Common myeloid progenitor, CD34-positive (primary cell): Measurements from ENCODE around the gene TSPAN2.
A peak's percentile ranks its signal among the peaks of the same experiment; 100 is the strongest.

Experiments used
- CTCF ChIA-PET: fragments of 350-600 bp; sonication (Branson Sonifier 250); formaldehyde crosslinking; loops from one replicate; lab custom pipeline; 2021; ENCODE audit warnings: antibody characterized with exemption; lab: Charles Lee
- POLR2A ChIA-PET: fragments of 350-600 bp; sonication (Branson Sonifier 250); formaldehyde crosslinking; loops from one replicate; lab custom pipeline; 2021; ENCODE audit warnings: antibody characterized with exemption; lab: Charles Lee
- DNase-seq, 3 donors: peaks; one replicate each; pipeline versions ENCODE4 v3.0.0 to v3.0.0-alpha.2; 2013
- H3K27ac ChIP-seq, 2 experiments: 1 replicate in 1 of 2; 2 replicates in 1 of 2; pipeline ENCODE4 v1.7.0; 2013; ENCODE audit warnings: inconsistent platforms in 2 of 2, low read length in 2 of 2, mild to moderate bottlenecking in 2 of 2, low read depth in 1 of 2, moderate library complexity in 1 of 2; ENCODE audit not compliant: severe bottlenecking in 2 of 2, insufficient read depth in 1 of 2, poor library complexity in 1 of 2
- H3K27me3 ChIP-seq, 5 experiments: replicated peaks in 2 of 5; 1 replicate in 3 of 5; 2 replicates in 2 of 5; pipeline versions ENCODE4 v1.6.1 to v1.7.0; 2013; ENCODE audit warnings: low read length in 4 of 5, mild to moderate bottlenecking in 2 of 5, moderate library complexity in 2 of 5, inconsistent platforms in 1 of 5; ENCODE audit not compliant: insufficient read depth in 5 of 5, control insufficient read depth in 4 of 5
- H3K36me3 ChIP-seq, 4 experiments: 1 replicate in 2 of 4; 2 replicates in 2 of 4; pipeline versions ENCODE4 v1.6.1 to v1.7.0; 2013; ENCODE audit warnings: low read length in 3 of 4, control low read depth in 1 of 4, mild to moderate bottlenecking in 1 of 4; ENCODE audit not compliant: control insufficient read depth in 4 of 4, insufficient read depth in 4 of 4
- H3K4me1 ChIP-seq, 4 experiments: 1 replicate in 3 of 4; 2 replicates in 1 of 4; pipeline versions ENCODE4 v1.6.1 to v1.7.1; 2013; ENCODE audit warnings: low read length in 3 of 4, mild to moderate bottlenecking in 3 of 4, control low read depth in 1 of 4, inconsistent platforms in 1 of 4, moderate library complexity in 1 of 4; ENCODE audit not compliant: control insufficient read depth in 4 of 4, insufficient read depth in 4 of 4; ENCODE audit errors: control extremely low read depth in 1 of 4
- H3K4me3 ChIP-seq, 7 experiments: 1 replicate in 4 of 7; 2 replicates in 3 of 7; pipeline versions ENCODE4 v1.5.1 to v1.7.0; 2013; ENCODE audit warnings: mild to moderate bottlenecking in 7 of 7, low read length in 6 of 7, moderate library complexity in 6 of 7, inconsistent platforms in 2 of 7, low read depth in 2 of 7, control low read depth in 1 of 7; ENCODE audit not compliant: insufficient read depth in 4 of 7, control insufficient read depth in 1 of 7; ENCODE audit errors: extremely low read depth in 1 of 7
- H3K9me3 ChIP-seq, 5 experiments: 1 replicate in 4 of 5; 2 replicates in 1 of 5; pipeline versions ENCODE4 v1.6.1 to v1.7.1; 2013; ENCODE audit warnings: low read length in 4 of 5, mild to moderate bottlenecking in 2 of 5, inconsistent platforms in 1 of 5, low read depth in 1 of 5, moderate library complexity in 1 of 5; ENCODE audit not compliant: control insufficient read depth in 4 of 5, insufficient read depth in 2 of 5; ENCODE audit errors: control extremely low read depth in 1 of 5
- WGBS: methylation state at CpG from one replicate; pipeline ENCODE4 v1.1.5; 2013; ENCODE audit not compliant: insufficient coverage; 5-methylcytosine and 5-hydroxymethylcytosine counted together

TSPAN2 gene

GRCh38 chr1:115105831-115106230 lies 16.5 kb upstream of the TSPAN2 start:
- no peak overlapping the region for H3K4me3 ChIP-seq
- ChIA-PET CTCF (interaction anchor here (0.5 to 1.6 kb wide), 4 partner anchors 8 to 53 kb away, joined by 3 to 4 read pairs (median 4); partner anchors contain the start of gene TSPAN2), POLR2A (no interaction called here)
- peaks cover 0 to 2% (median 0%) of the 10 kb centered on the region in 4 experiments for H3K36me3 ChIP-seq
- DNase-seq, result no peak
- 100% methylated on average over 1 of the region's 3 CpGs for WGBS
- no peaks in the 10 kb centered on the region for H3K27me3 ChIP-seq
- H3K27ac ChIP-seq, result no peak overlapping the region
- peaks cover 0 to 7% (median 0%) of the 10 kb centered on the region in 5 experiments for H3K9me3 ChIP-seq
- peaks cover 0 to 17% (median 12%) of the 10 kb centered on the region in 4 experiments for H3K4me1 ChIP-seq

DNA sequence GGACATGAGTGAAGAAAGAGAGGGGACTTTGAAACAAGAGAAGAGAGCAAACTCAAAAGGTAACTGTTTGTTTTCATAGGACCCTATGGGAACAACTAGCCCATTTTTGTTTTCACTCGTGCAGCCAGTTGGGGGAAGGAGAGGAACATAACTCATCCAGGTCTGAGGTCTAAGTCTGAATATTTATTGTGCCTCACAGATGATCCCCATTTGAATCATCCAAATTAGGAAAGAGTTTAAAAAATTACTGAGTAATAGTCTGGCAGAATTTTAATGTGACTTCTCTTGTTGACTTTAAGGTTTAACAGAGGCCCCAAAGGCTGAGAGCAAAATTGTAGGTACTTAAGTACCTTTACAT lies 10.4 kb upstream of the TSPAN2 start:
- no peak for DNase-seq
- peaks cover 0 to 2% (median 0%) of the 10 kb centered on the region in 4 experiments for H3K36me3 ChIP-seq
- ChIA-PET CTCF (interaction anchor here (1.0 to 4.0 kb wide), 8 partner anchors 9 to 47 kb away, joined by 3 to 24 read pairs (median 4); partner anchors contain the start of gene TSPAN2), POLR2A (interaction anchor here (0.7 to 1.5 kb wide), 4 partner anchors 10 to 575 kb away, joined by 3 read pairs; partner anchors contain the start of gene TSPAN2)
- 0% methylated on average over 1 of the region's 1 CpG for WGBS
- H3K9me3 ChIP-seq, result no peaks in the 10 kb centered on the region
- peak overlapping the region; percentile 98 to 100 for H3K27ac ChIP-seq
- peaks cover 20 to 44% (median 30%) of the 10 kb centered on the region in 4 experiments for H3K4me1 ChIP-seq
- H3K4me3 ChIP-seq, result peak overlapping the region in 6 of 7 experiments; percentile 63 to 94 (median 72)
- H3K27me3 ChIP-seq, result no peaks in the 10 kb centered on the region

- WGBS, result 0% methylated on average over 9 of the region's 13 CpGs
- DNase-seq, result peak; percentile 96 to 99 (median 98)
- ChIA-PET POLR2A (interaction anchor here (0.7 to 1.5 kb wide), 4 partner anchors 9 to 575 kb away, joined by 3 read pairs; partner anchors contain the start of gene TSPAN2), CTCF (interaction anchor here (1.0 to 4.0 kb wide), 9 partner anchors 9 to 46 kb away, joined by 3 to 24 read pairs (median 4); partner anchors contain the start of gene TSPAN2)
- H3K9me3 ChIP-seq, result no peaks in the 10 kb centered on the region
- peak overlapping the region in 6 of 7 experiments; percentile 63 to 94 (median 72) for H3K4me3 ChIP-seq
- peaks cover 20 to 44% (median 30%) of the 10 kb centered on the region in 4 experiments for H3K4me1 ChIP-seq
- H3K27ac ChIP-seq, result peak overlapping the region; percentile 98 to 100
- H3K27me3 ChIP-seq, result no peaks in the 10 kb centered on the region
- peaks cover 0 to 2% (median 0%) of the 10 kb centered on the region in 4 experiments for H3K36me3 ChIP-seq
These were observed 9.8 kb upstream of the TSPAN2 start for GRCh38 chr1:115098979-115099692.

DNA sequence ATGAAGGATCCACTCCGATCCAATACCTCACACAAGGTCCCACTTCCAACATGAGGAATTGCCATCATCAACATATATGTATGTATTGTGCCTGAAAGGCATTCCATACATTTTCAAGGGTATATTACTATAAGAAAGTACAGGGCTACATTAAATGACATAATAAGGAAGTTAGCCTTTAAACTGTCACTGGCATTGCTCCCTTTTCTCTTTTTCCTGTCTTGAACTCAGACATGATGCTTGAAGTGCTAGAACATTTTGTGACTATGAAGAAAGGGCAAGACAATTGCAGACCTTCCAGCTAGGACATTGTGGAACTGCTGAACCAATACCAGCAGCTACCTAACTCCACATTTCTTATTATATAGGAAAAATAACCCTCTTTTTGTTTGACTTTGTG lies 2.9 kb upstream of the TSPAN2 start:
- ChIA-PET CTCF (no interaction called here), POLR2A (no interaction called here)
- Histone ChIP-seq H3K9me3 (no peaks in the 10 kb centered on the region), H3K4me1 (peaks cover 18 to 49% (median 30%) of the 10 kb centered on the region in 4 experiments), H3K4me3 (peak overlapping the region in 1 of 7 experiments; percentile 11), H3K27me3 (no peaks in the 10 kb centered on the region), H3K36me3 (peaks cover 0 to 5% (median 0%) of the 10 kb centered on the region in 4 experiments), H3K27ac (no peak overlapping the region)
- peak in 2 of 3 donors; percentile 43 to 55 for DNase-seq
- WGBS, result no CpG with 5 or more reads among the region's 1 CpG

GRCh38 chr1:115091572-115091971 lies 2.3 kb upstream of the TSPAN2 start:
- POLR2A ChIA-PET, result interaction anchor here (0.5 kb wide), 1 partner anchor 29 kb away, joined by 4 read pairs; no protein-coding TSS in a partner anchor
- no peak overlapping the region for H3K4me3 ChIP-seq
- no peak overlapping the region for H3K27ac ChIP-seq
- peaks cover 0 to 7% (median 0%) of the 10 kb centered on the region in 4 experiments for H3K36me3 ChIP-seq
- H3K4me1 ChIP-seq, result peaks cover 19 to 50% (median 30%) of the 10 kb centered on the region in 4 experiments
- CTCF ChIA-PET, result interaction anchor here (2.4 kb wide), 1 partner anchor 8 kb away, joined by 13 read pairs; no protein-coding TSS in a partner anchor
- WGBS, result 96% methylated on average over 2 of the region's 2 CpGs
- peak in 2 of 3 donors; percentile 46 to 54 for DNase-seq
- H3K9me3 ChIP-seq, result no peaks in the 10 kb centered on the region
- no peaks in the 10 kb centered on the region for H3K27me3 ChIP-seq

DNA sequence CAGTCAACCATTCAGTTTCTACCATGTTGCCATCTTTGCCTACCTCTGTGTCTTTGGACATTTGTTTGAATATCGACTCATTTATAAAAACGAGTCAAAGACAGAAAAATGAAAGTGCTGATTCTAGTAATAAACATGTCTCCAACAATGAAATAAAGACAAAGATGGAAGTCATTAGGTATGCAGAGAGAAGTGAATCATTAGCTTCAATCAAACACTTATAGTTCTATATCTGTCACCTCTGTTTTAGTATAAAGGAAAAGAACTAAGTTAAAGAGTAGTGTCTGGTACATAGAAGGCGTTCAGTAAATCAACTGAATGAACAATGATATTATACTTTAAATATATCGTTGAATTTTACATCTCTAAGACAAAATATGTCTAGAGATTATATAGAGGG lies 1.7 kb upstream of the TSPAN2 start:
- peaks cover 0 to 7% (median 0%) of the 10 kb centered on the region in 4 experiments for H3K36me3 ChIP-seq
- no peak overlapping the region for H3K27ac ChIP-seq
- ChIA-PET POLR2A (interaction anchor here (0.5 kb wide), 1 partner anchor 29 kb away, joined by 4 read pairs; no protein-coding TSS in a partner anchor), CTCF (interaction anchor here (1.9 to 2.4 kb wide), 2 partner anchors 9 to 15 kb away, joined by 4 to 13 read pairs; no protein-coding TSS in a partner anchor)
- H3K9me3 ChIP-seq, result no peaks in the 10 kb centered on the region
- WGBS, result no CpG with 5 or more reads among the region's 4 CpGs
- DNase-seq, result no peak
- peaks cover 23 to 56% (median 34%) of the 10 kb centered on the region in 4 experiments for H3K4me1 ChIP-seq
- peak overlapping the region in 1 of 7 experiments; percentile 97 for H3K4me3 ChIP-seq
- no peaks in the 10 kb centered on the region for H3K27me3 ChIP-seq
